H1 (cell line): Measurements from ENCODE around the gene TBL2.

Experiments
- CBX5 ChIP-seq: fragments of 300-800, 300-1000 bp; sonication (generic); IDR thresholded peaks from 2 replicates; pipeline ENCODE4 v1.7.1; 2016; ENCODE audit warnings: antibody characterized with exemption, low read length, low read depth
- EP300 ChIP-seq, 2 experiments: IDR thresholded peaks; 1 replicate in 1 of 2; 2 replicates in 1 of 2; pipeline ENCODE4 v1.6.1; 2011 to 2012; ENCODE audit warnings: low read depth in 2 of 2, low read length in 2 of 2, mild to moderate bottlenecking in 2 of 2, borderline replicate concordance in 1 of 2, inconsistent platforms in 1 of 2, moderate library complexity in 1 of 2
- EZH2 ChIP-seq: fragments of 200-600 bp; sonication (generic); IDR thresholded peaks from 2 replicates; pipeline ENCODE4 v1.7.1; 2012; ENCODE audit warnings: low read depth, mild to moderate bottlenecking, moderate library complexity, low read length, inconsistent platforms; ENCODE audit not compliant: severe bottlenecking
- POLR2A ChIP-seq, 2 experiments: IDR thresholded peaks; 1 replicate in 1 of 2; 2 replicates in 1 of 2; pipeline ENCODE4 v1.6.1; 2011; ENCODE audit warnings: low read depth in 2 of 2, low read length in 2 of 2, mild to moderate bottlenecking in 2 of 2; ENCODE audit errors: control extremely low read depth in 1 of 2
- POLR2AphosphoS5 ChIP-seq: IDR thresholded peaks from 2 replicates; pipeline ENCODE4 v1.6.1; 2011; ENCODE audit warnings: low read depth, low read length
- RAD21 ChIP-seq, 2 experiments: IDR thresholded peaks in 1 of 2; conservative IDR thresholded peaks in 1 of 2; 2 replicates each; pipeline ENCODE4 v1.6.1; 2011; ENCODE audit warnings: low read depth in 2 of 2, low read length in 2 of 2, improper control_type of control experiment in 1 of 2, inconsistent platforms in 1 of 2, mild to moderate bottlenecking in 1 of 2, moderate library complexity in 1 of 2
- RBBP5 ChIP-seq: IDR thresholded peaks from 2 replicates; pipeline ENCODE4 v1.7.1; 2012; ENCODE audit warnings: low read depth, mild to moderate bottlenecking, inconsistent platforms, low read length, moderate library complexity, borderline replicate concordance
- SUZ12 ChIP-seq: fragments of 200-600 bp; sonication (generic); IDR thresholded peaks from 2 replicates; pipeline ENCODE4 v1.6.1; 2012; ENCODE audit warnings: mild to moderate bottlenecking, inconsistent platforms, low read length, moderate library complexity, mixed read lengths
- USF2 ChIP-seq: IDR thresholded peaks from 2 replicates; pipeline ENCODE4 v1.6.1; 2011; ENCODE audit warnings: low read length, improper control_type of control experiment
- YY1 ChIP-seq: IDR thresholded peaks from 2 replicates; pipeline ENCODE4 v1.6.1; 2011; ENCODE audit warnings: low read depth, mild to moderate bottlenecking, low read length
- ZNF274 ChIP-seq: IDR thresholded peaks from 2 replicates; pipeline ENCODE4 v1.7.0; 2012; ENCODE audit warnings: low read length, borderline replicate concordance; ENCODE audit errors: extremely low read depth
- TF ChIP-seq, protein P1 (sequence below), 3 experiments: IDR thresholded peaks; 1 replicate in 2 of 3; 2 replicates in 1 of 3; pipeline versions ENCODE4 v1.5.1 to v1.6.1; 2011; ENCODE audit warnings: low read length in 3 of 3, mild to moderate bottlenecking in 3 of 3, inconsistent platforms in 2 of 3, low read depth in 1 of 3, moderate library complexity in 1 of 3; ENCODE audit not compliant: insufficient read depth in 1 of 3; ENCODE audit errors: control extremely low read depth in 1 of 3

DNA sequence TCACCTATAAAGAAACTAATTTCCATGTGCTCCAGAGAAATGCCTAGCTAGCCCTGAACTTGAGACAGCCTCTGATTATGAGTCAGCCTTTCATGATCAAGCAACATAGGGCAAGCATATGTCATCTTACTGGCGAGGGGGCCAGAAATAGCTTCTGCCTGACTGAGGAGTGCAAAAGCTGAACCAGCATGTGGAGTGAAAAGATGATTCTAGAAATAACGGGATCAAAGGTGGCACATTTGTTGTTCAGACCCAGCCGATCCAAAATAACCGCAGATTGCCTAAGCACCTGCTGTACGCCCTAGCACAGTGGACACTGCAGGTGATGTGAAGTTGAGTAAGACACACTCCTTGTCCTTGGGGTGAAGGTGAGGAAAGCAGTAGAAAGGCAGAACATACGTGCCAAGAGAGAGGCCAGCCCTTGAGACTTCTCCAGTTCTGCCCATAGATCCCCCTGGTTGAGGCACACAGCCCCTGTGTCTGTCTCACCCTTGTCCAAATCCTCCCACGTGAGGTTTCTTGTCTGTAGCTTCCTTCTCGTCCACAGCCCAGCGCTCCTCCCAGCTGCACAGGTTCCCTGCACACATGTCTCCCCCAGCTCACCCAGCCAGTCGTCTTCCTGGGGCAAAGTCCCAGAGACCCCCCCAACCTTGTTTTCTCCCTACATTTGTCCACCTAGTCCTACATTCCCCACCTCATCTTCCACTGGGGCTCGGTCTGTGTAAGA is 18.1 kb downstream of the TBL2 start:
- TF ChIP-seq CBX5 (no peak), POLR2A (IDR thresholded peaks at IDR 0.05; ENCODE audit: control extremely low read depth in 1 of 2, low read depth in 2 of 2, low read length in 2 of 2) (no peak), POLR2AphosphoS5 (no peak), RAD21 (IDR thresholded peaks at IDR 0.05 in 1 of 2, conservative IDR thresholded peaks at IDR 0.05 in 1 of 2; ENCODE audit: low read depth in 2 of 2, low read length in 2 of 2) (no peak), ZNF274 (no peak), EP300 (IDR thresholded peaks at IDR 0.05; ENCODE audit: borderline replicate concordance in 1 of 2, low read depth in 2 of 2, low read length in 2 of 2) (no peak), YY1 (no peak), RBBP5 (no peak), SUZ12 (no peak), EZH2 (no peak), USF2 (no peak)
- TF ChIP-seq, protein P1, sequence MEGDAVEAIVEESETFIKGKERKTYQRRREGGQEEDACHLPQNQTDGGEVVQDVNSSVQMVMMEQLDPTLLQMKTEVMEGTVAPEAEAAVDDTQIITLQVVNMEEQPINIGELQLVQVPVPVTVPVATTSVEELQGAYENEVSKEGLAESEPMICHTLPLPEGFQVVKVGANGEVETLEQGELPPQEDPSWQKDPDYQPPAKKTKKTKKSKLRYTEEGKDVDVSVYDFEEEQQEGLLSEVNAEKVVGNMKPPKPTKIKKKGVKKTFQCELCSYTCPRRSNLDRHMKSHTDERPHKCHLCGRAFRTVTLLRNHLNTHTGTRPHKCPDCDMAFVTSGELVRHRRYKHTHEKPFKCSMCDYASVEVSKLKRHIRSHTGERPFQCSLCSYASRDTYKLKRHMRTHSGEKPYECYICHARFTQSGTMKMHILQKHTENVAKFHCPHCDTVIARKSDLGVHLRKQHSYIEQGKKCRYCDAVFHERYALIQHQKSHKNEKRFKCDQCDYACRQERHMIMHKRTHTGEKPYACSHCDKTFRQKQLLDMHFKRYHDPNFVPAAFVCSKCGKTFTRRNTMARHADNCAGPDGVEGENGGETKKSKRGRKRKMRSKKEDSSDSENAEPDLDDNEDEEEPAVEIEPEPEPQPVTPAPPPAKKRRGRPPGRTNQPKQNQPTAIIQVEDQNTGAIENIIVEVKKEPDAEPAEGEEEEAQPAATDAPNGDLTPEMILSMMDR (IDR thresholded peaks at IDR 0.05; ENCODE audit: control extremely low read depth in 1 of 3, insufficient read depth in 1 of 3, low read depth in 1 of 3, low read length in 3 of 3), result no peak
